A673 (cell line): ENCODE measurements around the gene MBD5. TPM values are rescaled to one million over a fixed set of nuclear protein-coding genes. Genes with fewer than 3 reads are reported as not detected.

Source experiments
- BruUV-seq: library from RNA; stranded (reverse); fragments of 400-500 nt; replicated peaks from 2 replicates; lab custom pipeline; 2021; lab: Mats Ljungman, UMichigan
- CTCF ChIA-PET: fragments of 300-600 bp; sonication (Branson Sonifier 250); formaldehyde crosslinking; loops from one replicate; lab custom pipeline; 2022; ENCODE audit warnings: antibody characterized with exemption; lab: Charles Lee
- POLR2A ChIA-PET: fragments of 300-600 bp; sonication (Branson Sonifier 250); formaldehyde crosslinking; loops from one replicate; lab custom pipeline; 2022; ENCODE audit warnings: antibody characterized with exemption; ENCODE audit not compliant: low non-redundant PET; lab: Charles Lee
- DNase-seq: peaks from one replicate; pipeline ENCODE4 v3.0.0-alpha.2; 2015; ENCODE audit warnings: low spot score
- H3K27ac ChIP-seq: fragments of 200-600 bp; sonication (generic); 2 replicates; pipeline ENCODE4 v1.5.1; 2016; ENCODE audit warnings: mixed run types, low read depth, mild to moderate bottlenecking, mixed read lengths, antibody characterized with exemption, low read length; ENCODE audit not compliant: poor library complexity, severe bottlenecking
- H3K27me3 ChIP-seq: fragments of 200-600 bp; sonication (generic); replicated peaks from 2 replicates; pipeline ENCODE4 v1.6.1; 2017; ENCODE audit warnings: mixed run types, low read depth, mild to moderate bottlenecking, mixed read lengths, antibody characterized with exemption, low read length; ENCODE audit not compliant: insufficient read depth, poor library complexity
- H3K36me3 ChIP-seq: fragments of 200-600 bp; sonication (generic); 2 replicates; pipeline ENCODE4 v1.6.1; 2016; ENCODE audit warnings: mixed run types, mild to moderate bottlenecking, mixed read lengths, antibody characterized with exemption, low read length; ENCODE audit not compliant: insufficient read depth, poor library complexity, severe bottlenecking
- H3K4me1 ChIP-seq: fragments of 200-600 bp; sonication (generic); 2 replicates; pipeline ENCODE4 v1.6.1; 2017; ENCODE audit warnings: mixed run types, mild to moderate bottlenecking, mixed read lengths, antibody characterized with exemption, low read length; ENCODE audit not compliant: insufficient read depth, poor library complexity, severe bottlenecking
- H3K4me3 ChIP-seq: fragments of 200-600 bp; sonication (generic); 2 replicates; pipeline ENCODE4 v1.5.1; 2016; ENCODE audit warnings: low read depth, mixed run types, mild to moderate bottlenecking, mixed read lengths, low read length; ENCODE audit not compliant: poor library complexity, severe bottlenecking
- H3K9me3 ChIP-seq: fragments of 200-600 bp; sonication (generic); 2 replicates; pipeline ENCODE4 v1.6.1; 2016; ENCODE audit warnings: mixed run types, low read depth, mild to moderate bottlenecking, mixed read lengths, antibody characterized with exemption, low read length; ENCODE audit not compliant: poor library complexity, severe bottlenecking
- EZH2 ChIP-seq: fragments of 200-600 bp; sonication (generic); IDR thresholded peaks from 2 replicates; pipeline ENCODE4 v1.6.1; 2017; ENCODE audit warnings: borderline replicate concordance, low read depth, mild to moderate bottlenecking, mixed read lengths, antibody characterized with exemption, low read length; ENCODE audit not compliant: poor library complexity, severe bottlenecking
- intact Hi-C: fragments of 100-400 bp; cut with micrococcal nuclease; formaldehyde crosslinking; loops from one replicate; pipeline ENCODE4 v1.10.0; 2022; ENCODE audit not compliant: unreplicated experiment
- total RNA-seq: library from RNA; stranded (reverse); gene quantifications from 2 replicates; pipeline ENCODE4 v1.2.3, GENCODE V29; 2021
- TF ChIP-seq, protein P1 (sequence below): fragments of 300-800, 200-600 bp; sonication (generic); conservative IDR thresholded peaks from 2 replicates; pipeline ENCODE4 v1.5.1; 2017; ENCODE audit warnings: low read depth, mild to moderate bottlenecking, antibody characterized with exemption, low read length, moderate library complexity, mixed read lengths

The MBD5 gene
- total RNA-seq, 1 experiment from 2014 or later = 32.4 TPM

DNA sequence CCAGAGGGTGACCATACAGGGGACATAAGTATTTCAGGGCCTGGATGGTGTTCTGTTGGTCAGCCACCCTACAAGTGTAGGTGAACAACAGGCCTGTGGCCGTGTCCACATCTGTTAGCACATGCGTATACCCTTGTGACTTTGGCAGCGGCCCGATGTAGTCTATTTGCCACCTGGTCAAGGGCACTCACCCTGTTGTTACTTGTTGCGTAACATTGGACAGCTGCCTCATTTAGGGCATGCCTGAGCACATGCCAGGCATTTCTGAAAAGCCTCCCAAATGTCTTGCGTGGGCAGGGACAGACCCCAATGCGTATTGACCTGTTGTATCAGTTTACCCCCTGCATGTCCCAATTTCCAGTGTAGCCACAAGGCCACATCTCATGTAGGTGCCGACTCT is 235.0 kb downstream of the MBD5 start:
- POLR2A ChIA-PET = no interaction called here
- intact Hi-C loops = no loop called here
- no peak for DNase-seq
- Histone ChIP-seq H3K27me3 (no peaks in the 10 kb centered on the region), H3K9me3 (peaks cover 9% of the 10 kb centered on the region), H3K36me3 (no peaks in the 10 kb centered on the region), H3K4me3 (no peak overlapping the region), H3K27ac (no peak overlapping the region), H3K4me1 (no peaks in the 10 kb centered on the region)
- CTCF ChIA-PET = no interaction called here
- BruUV-seq = no TSS peak
- TF ChIP-seq, protein P1, sequence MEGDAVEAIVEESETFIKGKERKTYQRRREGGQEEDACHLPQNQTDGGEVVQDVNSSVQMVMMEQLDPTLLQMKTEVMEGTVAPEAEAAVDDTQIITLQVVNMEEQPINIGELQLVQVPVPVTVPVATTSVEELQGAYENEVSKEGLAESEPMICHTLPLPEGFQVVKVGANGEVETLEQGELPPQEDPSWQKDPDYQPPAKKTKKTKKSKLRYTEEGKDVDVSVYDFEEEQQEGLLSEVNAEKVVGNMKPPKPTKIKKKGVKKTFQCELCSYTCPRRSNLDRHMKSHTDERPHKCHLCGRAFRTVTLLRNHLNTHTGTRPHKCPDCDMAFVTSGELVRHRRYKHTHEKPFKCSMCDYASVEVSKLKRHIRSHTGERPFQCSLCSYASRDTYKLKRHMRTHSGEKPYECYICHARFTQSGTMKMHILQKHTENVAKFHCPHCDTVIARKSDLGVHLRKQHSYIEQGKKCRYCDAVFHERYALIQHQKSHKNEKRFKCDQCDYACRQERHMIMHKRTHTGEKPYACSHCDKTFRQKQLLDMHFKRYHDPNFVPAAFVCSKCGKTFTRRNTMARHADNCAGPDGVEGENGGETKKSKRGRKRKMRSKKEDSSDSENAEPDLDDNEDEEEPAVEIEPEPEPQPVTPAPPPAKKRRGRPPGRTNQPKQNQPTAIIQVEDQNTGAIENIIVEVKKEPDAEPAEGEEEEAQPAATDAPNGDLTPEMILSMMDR = no peak
- no peak for TF ChIP-seq EZH2

DNA sequence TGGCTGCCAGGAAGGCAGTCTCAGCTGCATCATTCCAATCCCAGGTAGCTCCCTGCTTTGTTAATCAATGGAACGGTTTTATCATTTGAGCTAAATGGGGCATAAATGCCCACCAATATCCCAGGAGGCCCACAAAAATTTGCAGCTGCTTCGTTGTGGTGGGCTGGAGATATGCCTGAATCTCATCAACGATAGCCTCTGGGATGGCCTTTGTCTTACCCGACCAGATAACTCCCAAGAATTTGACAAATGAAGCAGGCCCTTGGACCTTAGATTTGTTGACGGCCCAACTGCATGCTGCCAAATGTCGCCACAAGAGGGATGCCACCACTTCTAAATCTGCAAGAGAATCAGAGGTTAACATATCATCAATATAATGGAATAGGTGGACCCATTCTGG is 236.4 kb downstream of the MBD5 start:
- no peak for TF ChIP-seq EZH2
- TF ChIP-seq, protein P1 = no peak
- DNase-seq = no peak
- POLR2A ChIA-PET = no interaction called here
- no TSS peak for BruUV-seq
- Histone ChIP-seq H3K27me3 (no peaks in the 10 kb centered on the region), H3K27ac (no peak overlapping the region), H3K4me1 (no peaks in the 10 kb centered on the region), H3K36me3 (no peaks in the 10 kb centered on the region), H3K4me3 (no peak overlapping the region), H3K9me3 (peaks cover 9% of the 10 kb centered on the region)
- CTCF ChIA-PET = no interaction called here
- intact Hi-C loops = no loop called here

DNA sequence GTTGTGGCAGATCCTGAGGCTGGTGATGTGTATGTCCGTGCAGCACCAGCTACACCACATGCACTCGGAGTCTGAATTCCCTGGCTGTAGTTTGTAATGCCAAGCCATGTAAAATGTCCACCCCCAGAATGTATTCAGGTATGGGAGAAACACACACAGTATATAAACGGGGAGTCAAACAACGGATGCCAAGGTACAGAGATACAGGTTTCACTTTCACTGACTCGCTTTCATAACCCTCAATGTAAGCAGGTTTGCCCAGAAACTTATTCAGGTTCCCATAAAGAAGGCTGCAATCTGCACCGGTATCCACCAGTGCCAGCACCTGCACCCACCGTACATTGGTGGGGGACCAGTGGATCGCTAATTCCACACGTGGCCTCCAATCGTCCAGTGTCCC is 237.2 kb downstream of the MBD5 start:
- TF ChIP-seq, protein P1 = no peak
- no peak for TF ChIP-seq EZH2
- H3K27me3 ChIP-seq = no peaks in the 10 kb centered on the region
- intact Hi-C loops = no loop called here
- CTCF ChIA-PET = no interaction called here
- no TSS peak for BruUV-seq
- DNase-seq = no peak
- POLR2A ChIA-PET = no interaction called here
- no peak overlapping the region for H3K27ac ChIP-seq
- H3K36me3 ChIP-seq = no peaks in the 10 kb centered on the region
- no peak overlapping the region for H3K4me3 ChIP-seq
- no peaks in the 10 kb centered on the region for H3K4me1 ChIP-seq
- peaks cover 9% of the 10 kb centered on the region for H3K9me3 ChIP-seq
